BJ (cell line): ENCODE measurements around the gene SCP2. TPM values are rescaled to one million over a fixed set of nuclear protein-coding genes. Genes with fewer than 3 reads are reported as not detected.
"Not testable (repeated sequence)": the region's sequence is repeated elsewhere in the genome, so short reads cannot be mapped to it uniquely, and the experiment has no call there.

Experiments used
- CTCF ChIA-PET: fragments of 350-600 bp; formaldehyde crosslinking; extraction: SDS; loops from one replicate; lab custom pipeline; 2021; ENCODE audit warnings: antibody characterized with exemption, inconsistent platforms; lab: Yijun Ruan, JAX
- POLR2A ChIA-PET: fragments of 300-600 bp; sonication (Branson Sonifier 250); formaldehyde crosslinking; extraction: SDS; loops from one replicate; lab custom pipeline; 2021; ENCODE audit warnings: antibody characterized with exemption; lab: Charles Lee
- DNase-seq: peaks from one replicate; pipeline ENCODE4 v3.0.0-alpha.2; 2011; ENCODE audit warnings: low read depth
- H3K27me3 ChIP-seq: 2 replicates; pipeline ENCODE4 v1.6.0; 2011; ENCODE audit warnings: low read length; ENCODE audit not compliant: control insufficient read depth, insufficient read depth
- H3K36me3 ChIP-seq: 2 replicates; pipeline ENCODE4 v1.5.1; 2011; ENCODE audit warnings: low read length; ENCODE audit not compliant: control insufficient read depth, insufficient read depth
- H3K4me3 ChIP-seq: 2 replicates; pipeline ENCODE4 v1.5.1; 2011; ENCODE audit warnings: low read depth, mild to moderate bottlenecking, control low read depth, low read length
- polyA plus RNA-seq: library from polyadenylated mRNA; depleted of rRNA; stranded (reverse); fragments of >200 nt; gene quantifications from 2 replicates; pipeline ENCODE4 v1.2.3, GENCODE V29; 2011
- TF ChIP-seq, protein P1 (sequence below): IDR thresholded peaks from 2 replicates; pipeline ENCODE4 v1.5.1; 2011; ENCODE audit warnings: low read depth, mild to moderate bottlenecking, control low read depth, inconsistent platforms, low read length, moderate library complexity; ENCODE audit not compliant: insufficient read depth

Gene SCP2
- polyA plus RNA-seq, 1 experiment: 50.0 TPM

DNA sequence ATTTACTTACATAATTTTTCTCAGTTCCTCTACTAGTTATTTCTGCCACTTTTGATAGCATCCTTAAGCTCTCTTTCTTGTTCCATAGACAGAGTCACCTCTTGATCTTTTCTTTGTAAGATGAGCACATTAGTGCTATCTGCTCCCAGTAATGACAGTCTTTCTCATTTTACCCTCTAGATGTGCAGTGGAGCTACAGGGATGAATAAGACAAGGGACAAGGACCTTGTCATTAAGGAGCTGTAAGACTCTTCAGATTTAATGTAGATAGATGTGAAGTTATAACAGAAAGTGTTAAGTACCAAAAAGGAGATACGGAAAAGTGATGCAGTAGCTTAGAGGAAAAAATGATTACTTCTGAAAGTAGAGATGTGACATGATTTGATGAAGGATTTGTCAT is 20.4 kb downstream of the SCP2 start:
- no peak for DNase-seq
- ChIA-PET POLR2A (no interaction called here), CTCF (interaction anchor here (0.9 kb wide), 1 partner anchor 20 kb away, joined by 3 read pairs; no protein-coding TSS in a partner anchor)
- TF ChIP-seq, protein P1, sequence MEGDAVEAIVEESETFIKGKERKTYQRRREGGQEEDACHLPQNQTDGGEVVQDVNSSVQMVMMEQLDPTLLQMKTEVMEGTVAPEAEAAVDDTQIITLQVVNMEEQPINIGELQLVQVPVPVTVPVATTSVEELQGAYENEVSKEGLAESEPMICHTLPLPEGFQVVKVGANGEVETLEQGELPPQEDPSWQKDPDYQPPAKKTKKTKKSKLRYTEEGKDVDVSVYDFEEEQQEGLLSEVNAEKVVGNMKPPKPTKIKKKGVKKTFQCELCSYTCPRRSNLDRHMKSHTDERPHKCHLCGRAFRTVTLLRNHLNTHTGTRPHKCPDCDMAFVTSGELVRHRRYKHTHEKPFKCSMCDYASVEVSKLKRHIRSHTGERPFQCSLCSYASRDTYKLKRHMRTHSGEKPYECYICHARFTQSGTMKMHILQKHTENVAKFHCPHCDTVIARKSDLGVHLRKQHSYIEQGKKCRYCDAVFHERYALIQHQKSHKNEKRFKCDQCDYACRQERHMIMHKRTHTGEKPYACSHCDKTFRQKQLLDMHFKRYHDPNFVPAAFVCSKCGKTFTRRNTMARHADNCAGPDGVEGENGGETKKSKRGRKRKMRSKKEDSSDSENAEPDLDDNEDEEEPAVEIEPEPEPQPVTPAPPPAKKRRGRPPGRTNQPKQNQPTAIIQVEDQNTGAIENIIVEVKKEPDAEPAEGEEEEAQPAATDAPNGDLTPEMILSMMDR: no peak
- Histone ChIP-seq H3K36me3 (peaks cover 1% of the 10 kb centered on the region), H3K27me3 (no peaks in the 10 kb centered on the region), H3K4me3 (no peak overlapping the region)

DNA sequence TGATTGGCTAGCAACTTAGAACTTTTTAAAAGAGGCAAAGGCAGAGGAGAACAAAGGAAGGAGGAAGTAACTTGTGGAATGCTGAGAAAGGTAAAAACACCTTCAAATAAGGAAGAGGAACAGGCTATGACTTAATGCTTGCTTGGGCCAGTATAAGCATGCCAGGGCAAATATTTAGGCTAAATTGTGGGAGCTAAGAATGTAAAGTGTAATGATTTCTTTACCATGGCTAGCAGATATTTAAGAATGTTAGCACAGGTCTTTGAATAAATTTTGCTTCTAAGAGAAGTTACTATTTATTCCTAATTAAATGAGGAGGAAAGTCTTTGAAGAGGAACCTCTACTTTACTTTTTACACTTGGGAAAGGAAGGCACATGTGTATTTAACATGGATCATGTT is 22.5 kb downstream of the SCP2 start:
- H3K36me3 ChIP-seq, POLR2A ChIA-PET, H3K27me3 ChIP-seq, DNase-seq, CTCF ChIA-PET, H3K4me3 ChIP-seq: not testable (repeated sequence)

DNA sequence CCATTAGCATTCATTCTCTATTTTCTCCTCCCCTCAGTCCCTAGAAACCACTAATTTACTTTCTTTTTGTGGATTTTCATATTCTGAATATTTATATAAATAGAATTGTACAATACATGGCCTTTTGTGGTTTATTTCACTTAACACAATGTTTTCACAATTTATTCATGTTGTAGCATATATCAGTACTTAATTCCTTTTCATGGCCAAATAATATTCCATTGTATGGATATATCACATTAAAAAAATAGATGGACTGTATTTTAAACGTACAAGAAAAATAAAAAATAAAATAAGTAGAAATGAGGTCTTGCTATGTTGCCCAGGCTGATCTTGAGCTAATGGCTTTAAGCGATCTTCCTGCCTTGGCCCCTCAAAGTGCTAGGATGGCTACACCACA is 25.0 kb downstream of the SCP2 start:
- ChIA-PET POLR2A (no interaction called here), CTCF (no interaction called here)

DNA sequence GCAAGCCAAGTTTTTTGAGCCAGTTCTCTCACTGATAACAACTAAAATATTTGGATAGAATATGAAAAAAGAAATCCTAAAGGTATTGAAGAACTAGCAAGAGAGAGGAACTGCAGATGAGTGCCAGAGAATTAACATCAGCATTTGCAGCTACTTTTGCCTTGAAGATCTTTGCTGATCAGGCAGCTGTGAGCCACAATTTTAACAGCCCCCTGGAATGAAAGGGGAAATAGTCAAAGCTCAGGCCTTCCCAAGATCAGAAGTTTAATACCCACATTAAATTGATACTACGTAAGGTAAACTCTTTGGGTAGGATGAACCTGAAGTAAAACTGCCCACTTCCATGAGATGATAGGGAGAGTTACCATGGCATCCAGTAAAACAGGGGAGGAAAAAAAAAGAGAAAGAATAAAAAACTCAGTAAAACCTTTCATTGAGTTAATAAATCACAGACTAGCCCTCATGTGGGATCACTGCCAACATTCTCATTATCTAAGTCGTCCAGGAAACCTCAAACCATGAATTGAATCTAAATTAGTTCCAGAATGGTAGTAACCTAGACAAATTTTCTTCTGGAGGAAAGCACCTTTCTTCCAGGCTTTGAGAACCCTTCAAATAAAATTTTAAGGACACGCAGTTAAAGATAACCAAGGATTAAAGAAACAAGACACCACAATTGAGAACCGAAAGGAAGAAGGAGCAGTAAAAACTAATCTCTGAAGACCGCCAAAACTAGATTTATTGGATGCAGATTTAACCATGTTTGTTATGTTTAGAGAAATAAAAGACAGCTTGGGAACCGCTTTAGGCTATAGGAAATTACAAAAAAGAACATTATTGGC is 28.3 kb downstream of the SCP2 start:
- CTCF ChIA-PET: no interaction called here
- peaks cover 1% of the 10 kb centered on the region for H3K36me3 ChIP-seq
- no peaks in the 10 kb centered on the region for H3K27me3 ChIP-seq
- TF ChIP-seq, protein P1: no peak
- H3K4me3 ChIP-seq: no peak overlapping the region
- peak; percentile 87 for DNase-seq
- POLR2A ChIA-PET: no interaction called here

More for the DNA sequence above, 25.0 kb downstream of the SCP2 start:
- Histone ChIP-seq H3K36me3 (peaks cover 1% of the 10 kb centered on the region), H3K4me3 (no peak overlapping the region), H3K27me3 (no peaks in the 10 kb centered on the region)
- DNase-seq: no peak
- TF ChIP-seq, protein P1: no peak

DNA sequence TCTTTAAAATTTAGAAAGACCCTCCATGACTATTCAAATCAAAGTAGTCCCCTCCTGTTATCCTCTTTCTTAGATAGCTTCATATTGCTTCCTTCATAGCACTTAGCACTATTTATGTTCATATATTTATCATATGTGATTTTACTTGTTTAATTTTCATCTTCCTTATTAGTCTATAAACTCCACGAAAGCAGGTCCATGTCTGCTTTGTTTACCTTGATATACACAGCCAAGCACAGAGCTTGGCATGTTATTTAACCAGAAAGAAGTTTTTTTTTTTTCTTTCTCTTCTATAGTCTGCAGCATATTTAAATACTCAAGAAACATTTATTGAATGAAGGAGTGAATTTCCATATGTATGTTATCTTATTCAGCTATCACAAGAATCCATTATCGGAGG is 36.0 kb downstream of the SCP2 start:
- TF ChIP-seq, protein P1: no peak
- CTCF ChIA-PET: interaction anchor here (1.1 kb wide), 1 partner anchor 10 kb away, joined by 4 read pairs; no protein-coding TSS in a partner anchor
- no peaks in the 10 kb centered on the region for H3K27me3 ChIP-seq
- no peak overlapping the region for H3K4me3 ChIP-seq
- POLR2A ChIA-PET: no interaction called here
- H3K36me3 ChIP-seq: peaks cover 3% of the 10 kb centered on the region; the same call in 1 of the 2 replicates
- DNase-seq: no peak
